HG02885 (cell line): Measurements from ENCODE around the gene NGRN.
"Not testable (repeated sequence)": the region's sequence is repeated elsewhere in the genome, so short reads cannot be mapped to it uniquely, and the experiment has no call there.

Experiments used
- ATAC-seq: cut with Tn5 transposase; IDR thresholded peaks from one replicate; pipeline ENCODE4 v1.9.1; 2021; ENCODE audit warnings: mild to moderate bottlenecking; ENCODE audit not compliant: unreplicated experiment, poor library complexity

Gene NGRN

GRCh38 chr15:90233387-90234095, 31.9 kb upstream of the NGRN start, which contains the start of gene CIB1:
TSS of gene CIB1 (minus strand) at chr15:90233941. CDS start at chr15:90233885, 56 bp downstream.
- peak; percentile 85 for ATAC-seq

DNA sequence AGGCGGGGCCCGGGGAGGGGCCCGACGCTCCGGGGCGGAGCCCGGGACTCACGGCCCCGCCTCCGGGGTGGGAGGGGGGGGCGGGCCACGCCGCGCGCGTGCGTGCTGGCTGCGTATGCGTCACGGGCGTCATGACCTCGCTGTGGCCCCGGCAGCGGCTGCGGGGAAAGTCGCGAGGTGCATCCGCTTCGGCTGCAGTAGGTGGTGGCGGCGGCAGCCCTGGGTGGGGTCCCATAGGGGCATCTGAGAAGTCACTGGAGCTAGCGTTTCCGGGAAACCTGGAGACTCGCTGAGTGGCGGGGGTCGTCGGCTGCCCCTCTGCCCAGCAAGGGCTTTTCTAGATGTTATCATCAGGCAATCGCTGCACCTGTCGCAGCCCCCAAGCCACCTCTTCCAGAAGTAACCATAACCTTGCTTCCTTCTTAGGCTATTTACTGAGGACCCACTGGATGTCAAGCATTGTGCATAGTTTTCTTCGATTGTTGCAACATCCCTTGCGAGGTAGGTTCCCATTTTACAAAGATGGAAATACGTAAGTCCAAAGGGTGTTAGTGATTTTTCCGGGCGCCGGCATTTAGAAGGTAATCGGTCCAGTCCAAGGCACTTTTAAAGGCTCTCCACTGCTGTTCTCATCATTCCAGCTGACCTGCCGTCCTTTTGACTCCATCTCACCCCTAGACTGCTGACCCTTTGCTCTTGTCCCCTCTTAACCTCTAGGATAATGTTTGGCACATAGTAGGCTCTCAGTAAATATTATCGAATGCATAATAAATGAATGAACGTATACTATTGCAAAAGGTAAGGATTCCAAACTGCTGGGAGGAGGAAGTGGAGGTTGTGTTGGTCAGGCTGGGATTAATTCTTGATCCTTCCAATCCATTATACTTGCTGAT, 31.1 kb upstream of the NGRN start, which contains the start of gene GDPGP1:
TSS of gene GDPGP1 (plus strand) at position 114 of the 893 bp plus-strand sequence. CDS start 6,700 bp downstream, outside the sequence.
- no peak for ATAC-seq

DNA sequence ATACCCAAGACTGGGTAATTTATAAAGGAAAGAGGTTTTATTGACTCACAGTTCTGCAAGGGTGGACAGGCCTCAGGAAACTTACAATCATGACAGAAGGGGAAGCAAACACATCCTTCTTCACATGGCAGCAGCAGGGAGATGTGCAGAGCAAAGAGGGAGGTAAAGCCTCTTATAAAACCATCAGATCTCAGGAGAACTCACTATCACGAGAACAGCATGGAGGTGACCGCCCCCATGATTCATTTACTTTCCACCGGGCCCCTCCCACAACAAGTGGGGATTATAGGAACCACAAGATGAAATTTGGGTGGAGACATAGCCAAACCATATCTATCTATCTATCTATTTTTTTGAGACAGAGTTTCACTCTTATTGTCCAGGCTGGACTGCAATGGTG, 26.1 kb upstream of the NGRN start:
- ATAC-seq: no peak

DNA sequence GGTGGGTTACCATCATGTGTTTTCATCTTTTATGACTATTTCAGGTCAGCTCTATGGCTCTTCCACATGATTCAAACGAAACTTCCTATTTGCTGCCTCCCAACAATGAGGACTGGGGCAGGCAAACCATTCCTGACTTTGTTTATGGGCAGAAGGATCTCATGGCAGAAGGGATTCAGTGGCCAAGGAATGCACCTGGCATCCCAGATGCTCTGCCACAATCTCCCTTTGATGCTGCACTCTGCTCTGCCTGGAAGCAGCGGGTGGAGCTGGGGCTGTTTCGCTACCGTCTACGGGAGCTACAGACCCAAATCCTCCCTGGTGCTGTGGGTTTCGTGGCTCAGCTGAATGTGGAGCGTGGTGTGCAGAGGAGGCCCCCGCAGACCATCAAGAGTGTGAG, 24.6 kb upstream of the NGRN start:
- no peak for ATAC-seq

DNA sequence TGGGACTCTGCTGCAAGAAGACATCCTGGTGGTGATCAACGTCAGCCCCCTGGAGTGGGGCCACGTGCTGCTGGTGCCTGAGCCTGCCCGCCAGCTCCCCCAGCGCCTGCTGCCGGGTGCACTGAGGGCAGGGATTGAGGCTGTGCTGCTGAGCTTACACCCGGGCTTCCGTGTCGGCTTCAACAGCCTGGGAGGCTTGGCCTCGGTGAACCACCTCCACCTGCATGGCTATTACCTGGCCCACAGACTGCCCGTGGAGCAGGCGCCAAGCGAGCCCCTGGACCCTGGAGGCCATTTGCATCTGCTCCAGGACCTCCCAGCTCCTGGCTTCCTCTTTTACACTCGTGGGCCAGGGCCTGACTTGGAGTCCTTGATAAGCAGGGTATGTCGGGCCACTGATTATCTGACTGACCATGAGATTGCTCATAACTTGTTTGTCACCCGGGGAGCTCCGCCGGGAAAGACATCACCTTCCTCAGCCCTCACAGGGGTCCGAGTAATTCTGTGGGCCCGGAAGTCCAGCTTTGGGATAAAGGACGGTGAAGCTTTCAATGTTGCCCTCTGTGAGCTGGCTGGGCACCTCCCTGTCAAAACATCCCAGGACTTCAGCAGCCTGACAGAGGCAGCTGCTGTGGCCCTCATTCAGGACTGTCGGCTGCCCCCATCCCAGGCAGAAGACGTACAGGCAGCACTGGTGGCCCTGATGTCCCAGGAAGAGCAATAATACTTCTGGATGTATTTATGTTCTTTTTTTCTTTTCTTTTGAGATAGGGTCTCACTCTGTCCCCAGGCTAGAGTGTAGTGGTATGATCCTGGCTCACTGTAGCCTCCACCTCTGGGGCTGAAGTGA, 23.9 kb upstream of the NGRN start:
- no peak for ATAC-seq

DNA sequence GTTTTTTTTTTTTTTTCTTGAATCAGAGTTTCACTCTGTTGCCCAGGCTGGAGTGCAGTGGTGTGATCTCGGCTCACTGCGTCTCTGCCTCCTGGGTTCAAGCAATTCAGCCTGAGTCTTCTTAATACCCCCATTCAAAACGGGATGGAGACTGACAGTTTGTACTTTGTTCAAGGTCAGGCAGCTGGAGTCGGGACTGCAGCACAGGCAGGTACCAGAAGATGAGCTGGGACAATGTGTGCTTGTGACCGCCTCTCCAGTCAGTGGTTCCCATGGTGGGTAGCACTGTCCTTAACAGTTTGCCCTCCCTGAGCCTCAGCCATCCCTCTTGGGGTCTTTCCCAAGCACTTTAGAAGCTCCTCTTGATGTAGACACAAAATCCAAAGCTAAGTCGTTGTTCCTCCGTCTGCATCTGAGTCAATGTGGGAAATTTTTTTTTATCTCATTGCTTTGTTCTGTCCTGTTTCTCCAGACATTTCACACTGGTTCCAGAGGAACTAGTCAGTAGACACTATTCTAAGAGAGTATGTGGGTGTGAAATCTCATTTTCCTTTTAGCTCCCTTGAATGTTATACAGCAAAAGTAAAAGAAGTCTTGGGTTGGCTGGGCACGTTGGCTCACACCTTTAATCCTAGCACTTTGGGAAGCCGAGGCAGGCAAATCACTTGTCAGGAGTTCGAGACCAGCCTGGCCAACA, 21.4 kb upstream of the NGRN start:
- no peak for ATAC-seq

DNA sequence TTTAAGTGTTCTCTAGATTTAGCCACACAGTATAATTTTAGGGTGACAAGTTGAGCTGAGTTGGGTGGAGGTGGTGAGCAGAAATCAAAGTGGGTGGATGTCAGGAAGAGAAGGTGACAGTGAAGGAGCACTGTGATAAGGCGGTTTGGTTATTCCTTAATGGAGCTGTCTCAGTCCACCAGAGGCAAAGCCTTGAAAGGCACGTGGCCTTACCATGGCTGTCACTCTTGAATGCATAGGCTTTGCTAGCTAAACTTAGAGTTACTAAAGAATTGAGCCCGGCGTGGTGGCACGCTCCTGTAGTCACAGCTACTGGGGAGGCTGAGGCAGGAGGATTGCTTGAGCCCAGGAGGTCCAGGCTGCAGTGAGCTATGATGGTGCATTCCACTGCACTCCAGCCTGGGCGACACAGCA, 16.7 kb upstream of the NGRN start:
- ATAC-seq: no peak

DNA sequence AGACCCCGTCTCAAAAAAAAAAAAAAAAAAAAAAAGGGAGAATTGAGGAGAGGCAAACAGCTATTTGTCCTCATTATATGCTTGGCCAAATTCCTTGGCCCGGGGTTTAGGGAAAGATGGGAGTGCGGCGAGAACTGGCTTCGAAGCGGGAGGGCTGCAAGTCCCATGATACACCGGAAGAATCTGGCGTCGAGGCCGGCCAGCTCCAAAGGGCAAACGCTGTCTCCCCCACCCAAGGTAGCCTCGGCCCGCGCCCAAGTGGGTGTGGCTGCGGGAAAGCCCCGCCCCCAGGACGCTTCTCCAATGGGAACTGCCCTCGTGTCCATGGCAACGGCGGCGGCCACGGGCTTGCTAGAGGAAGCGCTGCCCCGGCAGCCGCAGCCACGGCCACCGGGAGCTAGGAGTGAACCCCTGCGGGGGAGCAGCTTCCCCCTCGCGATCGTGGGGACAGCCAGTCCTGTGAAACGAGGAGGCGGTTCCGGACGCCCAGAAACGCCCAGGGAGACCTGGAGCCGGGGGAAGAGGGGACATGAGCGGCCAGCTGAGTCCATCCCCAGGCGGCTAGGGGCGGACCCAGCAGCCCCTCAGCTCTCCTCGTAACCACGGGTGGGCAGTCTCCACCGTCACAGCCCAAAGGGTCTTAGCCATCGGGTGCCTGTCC, 16.1 kb upstream of the NGRN start, which contains the start of gene TTLL13:
TSS of gene TTLL13 (plus strand) at position 354 of the 661 bp plus-strand sequence. CDS start 1,075 bp downstream, outside the sequence.
- peak; percentile 59 for ATAC-seq

DNA sequence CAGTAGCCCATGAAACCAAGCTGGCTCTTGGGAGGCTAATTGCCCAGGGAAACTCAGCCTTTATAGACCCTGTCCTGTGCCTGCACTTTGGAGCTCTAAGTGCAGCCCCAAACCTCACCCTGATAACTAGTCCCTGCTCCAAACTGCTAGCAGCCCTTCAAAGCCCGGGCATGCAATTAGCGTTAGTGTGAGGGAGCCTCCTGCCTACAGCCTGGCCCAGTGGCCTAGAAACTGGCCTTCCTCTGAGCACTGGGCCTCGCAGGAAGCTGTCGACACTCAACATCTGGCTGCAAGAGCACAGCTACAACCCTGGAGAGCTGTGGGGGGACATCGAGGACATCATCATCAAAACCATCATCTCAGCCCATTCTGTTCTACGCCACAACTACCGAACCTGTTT, 7.7 kb upstream of the NGRN start:
- no peak for ATAC-seq

DNA sequence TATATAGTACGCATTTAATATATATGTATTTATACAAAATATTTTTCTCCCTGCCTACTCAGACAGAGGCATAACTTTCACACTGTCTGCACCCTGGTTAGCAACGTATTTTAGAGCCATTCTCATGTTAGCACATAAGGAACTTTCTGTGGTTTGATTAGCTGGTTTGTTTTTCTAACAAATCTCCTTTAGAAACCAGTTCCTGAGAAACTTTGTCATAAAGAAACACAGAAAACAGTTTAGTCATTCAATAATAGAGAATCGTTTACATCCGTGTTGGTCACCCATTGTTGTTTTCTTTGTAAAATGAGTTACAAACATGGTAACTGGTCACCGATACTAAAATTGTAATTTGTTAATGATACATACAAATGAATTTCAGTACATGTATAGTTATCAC, 5.9 kb upstream of the NGRN start:
- ATAC-seq: peak; percentile 79

DNA sequence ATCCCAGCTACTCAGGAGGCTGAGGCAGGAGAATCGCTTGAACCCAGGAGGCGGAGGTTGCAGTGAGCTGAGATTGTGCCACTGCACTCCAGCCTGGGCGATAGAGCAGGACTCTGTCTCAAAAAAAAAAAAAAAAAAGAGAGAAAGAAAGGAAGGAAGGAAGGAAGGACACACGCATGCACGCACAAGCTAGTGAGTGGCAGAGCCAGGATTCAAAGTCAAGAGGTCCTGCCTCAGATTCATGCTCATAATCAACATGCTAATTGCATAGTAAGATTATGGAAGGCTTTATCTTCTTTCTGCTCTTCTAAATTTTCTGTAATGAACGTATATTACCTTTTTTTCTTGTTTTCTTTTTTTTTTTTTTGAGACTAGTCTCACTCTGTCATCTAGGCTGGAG, 4.7 kb upstream of the NGRN start:
- not testable (repeated sequence) for ATAC-seq

- ATAC-seq: no peak
Observed at GRCh38 chr15:90261811-90262210, 3.7 kb upstream of the NGRN start.

DNA sequence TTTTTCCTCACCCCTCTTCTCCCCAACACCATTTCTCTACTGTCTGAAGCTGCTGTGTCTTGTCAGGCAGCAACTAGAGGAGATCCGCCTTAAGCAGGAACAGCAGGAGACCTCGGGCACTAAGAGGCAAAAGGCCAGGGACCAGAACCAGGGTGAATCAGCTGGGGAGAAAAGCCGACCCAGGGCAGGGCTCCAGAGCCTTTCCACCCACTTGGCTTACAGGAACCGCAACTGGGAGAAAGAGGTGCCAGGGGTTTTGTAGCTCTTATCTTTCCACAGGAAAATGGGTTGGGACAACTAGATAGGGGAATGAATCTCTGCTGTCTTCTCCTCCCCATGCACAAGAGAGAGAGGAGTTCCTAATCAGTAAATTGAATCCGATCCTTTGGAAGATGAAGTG, 3.0 kb upstream of the NGRN start:
- ATAC-seq: no peak

DNA sequence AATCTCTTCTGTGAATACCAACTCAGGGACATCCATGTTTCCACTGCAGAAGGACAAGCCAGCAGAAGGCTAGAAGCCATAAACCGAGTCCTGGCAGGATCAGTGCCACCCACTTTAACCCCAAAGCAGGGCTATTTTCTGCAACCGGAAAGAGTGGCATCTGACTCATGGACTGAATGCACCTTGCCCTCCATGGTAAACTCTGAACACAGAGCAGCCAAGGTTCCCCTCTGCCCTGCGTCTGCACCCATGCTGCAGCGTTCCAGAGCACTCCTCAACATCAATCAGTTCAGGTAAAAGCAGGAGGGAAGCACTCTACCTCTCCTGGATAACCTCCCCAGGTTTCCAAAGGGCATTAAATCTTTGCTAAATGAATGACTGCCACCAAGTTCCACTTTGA, 801 bp upstream of the NGRN start:
- no peak for ATAC-seq

DNA sequence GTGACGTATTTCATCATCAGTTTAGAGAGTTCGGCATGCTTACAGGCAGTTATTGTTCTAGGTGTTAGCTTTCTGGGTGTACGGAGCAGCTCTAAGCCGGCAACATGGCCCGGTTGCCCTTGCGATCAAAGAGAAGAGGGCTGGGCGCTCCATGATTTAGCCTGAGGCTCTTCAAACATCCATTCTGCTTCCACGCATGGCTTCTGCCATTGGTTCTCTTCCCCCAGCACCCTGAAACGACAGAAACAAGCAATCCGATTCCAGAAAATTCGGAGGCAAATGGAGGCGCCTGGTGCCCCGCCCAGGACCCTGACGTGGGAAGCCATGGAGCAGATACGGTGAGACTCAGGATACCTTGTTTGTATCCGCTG, 574 bp downstream of the NGRN start:
- peak; percentile 15 for ATAC-seq

- no peak for ATAC-seq
Observed at GRCh38 chr15:90266485-90266884, 1.0 kb downstream of the NGRN start.

DNA sequence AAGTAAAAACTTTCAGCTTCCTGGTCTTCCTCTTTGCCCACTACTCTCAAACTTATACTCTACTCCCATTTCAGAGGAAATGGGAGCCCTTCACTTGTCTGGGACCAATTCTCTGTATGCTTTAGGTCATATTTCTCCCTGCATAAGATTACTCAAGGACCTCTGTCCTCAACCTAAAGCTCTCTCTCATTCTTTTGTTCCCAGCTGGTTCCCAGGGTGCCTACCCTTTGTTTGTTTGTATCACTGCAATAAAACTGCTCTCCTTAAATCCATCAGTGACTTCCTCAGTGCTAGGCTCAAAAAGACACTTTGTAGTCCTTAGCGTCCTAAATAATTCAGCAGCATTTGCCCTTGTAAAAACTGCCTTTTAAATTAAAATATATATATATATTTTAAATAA, 2.9 kb downstream of the NGRN start:
- ATAC-seq: no peak

DNA sequence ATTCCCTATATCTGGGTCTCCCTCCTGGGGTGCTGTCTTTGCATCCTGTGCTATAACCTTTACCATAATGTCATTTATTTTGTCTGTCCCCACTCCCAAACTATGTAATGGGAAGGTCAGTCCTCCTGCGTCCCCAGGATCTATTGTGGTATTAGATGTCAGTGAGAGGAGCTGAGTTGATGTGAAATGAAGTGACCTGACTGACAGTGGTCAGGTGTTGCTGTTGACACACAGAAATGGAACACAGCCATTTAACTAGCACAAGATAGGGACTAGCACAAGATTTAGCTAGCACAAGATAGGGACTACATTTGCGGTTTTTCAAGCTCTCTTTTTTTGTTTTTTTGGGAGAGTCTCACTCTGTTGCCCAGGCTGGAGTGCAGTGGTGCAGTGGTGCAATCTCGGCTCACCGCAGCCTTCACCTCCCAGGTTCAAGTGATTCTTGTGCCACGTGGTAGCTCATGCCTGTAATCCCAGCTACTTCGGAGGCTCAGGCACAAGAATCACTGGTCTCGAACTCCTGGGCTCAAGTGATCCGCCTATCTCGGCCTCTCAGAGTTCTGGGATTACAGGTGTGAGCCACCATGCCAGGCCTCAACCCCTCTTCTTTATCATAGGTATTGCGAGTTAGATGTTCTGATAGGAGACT, 5.2 kb downstream of the NGRN start:
- ATAC-seq: no peak
